Motor neuron (in vitro differentiated cells): Measurements from ENCODE around the gene DNAI7. TPM values are rescaled to one million over a fixed set of nuclear protein-coding genes. Genes with fewer than 3 reads are reported as not detected.

Source experiments
- ATAC-seq, 8 experiments: fragments of 200-7000 bp; cut with Tn5 transposase; replicated peaks in 6 of 8; 2 replicates each; pipeline ENCODE4 v1.8.0; 2021; ENCODE audit warnings: mild to moderate bottlenecking in 8 of 8, moderate library complexity in 8 of 8
- H3K27ac ChIP-seq, 2 donors: fragments of 250-450 bp; sonication (Bioruptor Pico); 2 replicates each; pipeline ENCODE4 v1.9.0; 2021; ENCODE audit warnings: antibody characterized with exemption in 2 of 2, mild to moderate bottlenecking in 2 of 2, moderate library complexity in 1 of 2
- H3K4me1 ChIP-seq, 2 donors: fragments of 250-450 bp; sonication (Bioruptor Pico); replicated peaks in 1 of 2; 2 replicates each; pipeline ENCODE4 v1.6.1; 2021; ENCODE audit warnings: antibody characterized with exemption in 2 of 2, mild to moderate bottlenecking in 2 of 2, moderate library complexity in 1 of 2
- H3K4me3 ChIP-seq, 5 donors: fragments of 250-450 bp; sonication (Bioruptor Pico); 2 replicates each; pipeline ENCODE4 v1.9.0; 2021; ENCODE audit warnings: antibody characterized with exemption in 5 of 5, mild to moderate bottlenecking in 5 of 5, moderate library complexity in 4 of 5
- WGBS, 10 experiments: fragments of 450-650 bp; shearing (Covaris generic); methylation state at CpG; one replicate each; pipeline ENCODE4 v1.0.0; 2022; 5-methylcytosine and 5-hydroxymethylcytosine counted together
- in situ Hi-C, 9 experiments: fragments of 400-800 bp; cut with MboI; loops; one replicate each; pipeline ENCODE4 v1.15.0; 2021; ENCODE audit warnings: low sequenced_read_pairs in 9 of 9, low pct_unique_long_range_greater_than_20kb in 2 of 9; ENCODE audit not compliant: unreplicated experiment in 9 of 9
- total RNA-seq, 8 experiments: library from RNA; unstranded; fragments of 300-600 nt; gene quantifications; 2 replicates each; pipeline versions ENCODE4 v1.2.3 to v1.2.4, GENCODE V29; 2022

DNAI7 gene
- total RNA-seq, 8 experiments from 2014 or later, result 0.58 to 13.3 (median 1.5) TPM; not detected in 1

DNA sequence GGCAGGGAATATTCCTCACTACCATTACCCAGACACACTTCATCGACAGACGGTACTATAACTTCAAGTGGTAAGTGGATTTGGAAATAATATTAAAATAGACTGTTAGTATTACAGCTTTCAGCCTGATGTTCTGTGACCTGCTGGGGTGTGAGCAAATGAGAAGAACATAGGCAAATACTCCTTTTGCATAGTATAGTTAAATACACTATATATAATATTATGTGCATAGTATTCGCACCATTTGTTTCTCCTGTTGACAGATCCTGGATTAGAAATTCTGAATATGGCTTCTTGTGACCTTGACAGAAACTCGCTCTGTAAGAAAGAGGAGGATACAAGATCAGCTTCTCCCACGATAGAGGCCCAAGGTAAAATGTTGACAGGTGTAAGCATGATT, 115.6 kb downstream of the DNAI7 start:
- H3K4me3 ChIP-seq, result no peak overlapping the region

DNA sequence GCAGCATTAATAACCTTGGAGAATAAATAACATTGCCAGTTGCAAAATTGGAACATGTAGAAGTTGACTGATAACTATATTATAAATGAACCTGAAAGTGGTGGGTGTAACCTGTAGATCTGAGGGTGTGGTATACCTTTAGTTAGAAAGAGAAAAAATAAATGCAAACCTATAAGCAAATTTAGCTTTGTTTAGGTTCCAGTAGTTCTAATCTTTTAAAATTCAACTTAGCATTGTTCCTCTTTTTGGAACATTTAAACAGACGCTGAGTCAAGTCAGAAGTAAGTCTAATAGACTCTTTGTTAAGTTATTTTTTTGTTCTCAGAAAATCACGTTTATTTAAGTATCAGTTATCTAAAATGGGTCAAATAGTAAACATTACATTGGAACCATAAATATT, 120.0 kb downstream of the DNAI7 start:
- ATAC-seq, result no peak
- Histone ChIP-seq H3K4me1 (no peaks in the 10 kb centered on the region), H3K4me3 (no peak overlapping the region), H3K27ac (no peak overlapping the region)
- in situ Hi-C loops, result no loop called here
- WGBS, 10 experiments, result 0 to 80% (median 26%) methylated on average over 1 to 2 of the region's 2 CpGs

More for the DNA sequence above, 115.6 kb downstream of the DNAI7 start:
- ATAC-seq, result peak in 4 of 8 experiments; percentile 54 to 93 (median 74)
- in situ Hi-C loops, result no loop called here
- no peaks in the 10 kb centered on the region for H3K4me1 ChIP-seq
- H3K27ac ChIP-seq, result no peak overlapping the region
- WGBS, 10 experiments, result 0 to 100% (median 83%) methylated on average over 1 to 5 of the region's 5 CpGs; no CpG with 5 or more reads in 1 of the 10 experiments

DNA sequence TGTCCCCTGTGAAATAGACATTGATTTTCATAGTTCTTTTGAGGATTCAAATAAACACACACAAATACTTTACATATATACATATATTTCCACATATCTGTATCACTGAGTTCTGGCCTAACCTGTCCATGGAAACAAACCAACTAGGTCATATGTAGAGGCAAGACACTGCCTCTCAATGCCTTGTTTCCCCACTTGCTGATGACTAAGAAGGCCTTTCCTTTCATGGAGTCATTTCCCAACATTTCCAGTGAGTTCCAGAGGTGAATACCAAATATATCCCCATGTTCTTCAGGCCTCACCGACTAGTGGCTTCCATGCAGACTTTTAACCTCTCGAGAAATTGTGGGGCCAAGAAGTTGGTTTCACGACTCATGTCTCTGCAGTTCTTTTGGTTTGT, 120.8 kb downstream of the DNAI7 start:
- Histone ChIP-seq H3K27ac (no peak overlapping the region), H3K4me1 (no peaks in the 10 kb centered on the region), H3K4me3 (no peak overlapping the region)
- in situ Hi-C loops, result no loop called here
- WGBS, 10 experiments, result 0 to 83% (median 70%) methylated on average over 1 to 3 of the region's 3 CpGs; no CpG with 5 or more reads in 2 of the 10 experiments
- ATAC-seq, result no peak

DNA sequence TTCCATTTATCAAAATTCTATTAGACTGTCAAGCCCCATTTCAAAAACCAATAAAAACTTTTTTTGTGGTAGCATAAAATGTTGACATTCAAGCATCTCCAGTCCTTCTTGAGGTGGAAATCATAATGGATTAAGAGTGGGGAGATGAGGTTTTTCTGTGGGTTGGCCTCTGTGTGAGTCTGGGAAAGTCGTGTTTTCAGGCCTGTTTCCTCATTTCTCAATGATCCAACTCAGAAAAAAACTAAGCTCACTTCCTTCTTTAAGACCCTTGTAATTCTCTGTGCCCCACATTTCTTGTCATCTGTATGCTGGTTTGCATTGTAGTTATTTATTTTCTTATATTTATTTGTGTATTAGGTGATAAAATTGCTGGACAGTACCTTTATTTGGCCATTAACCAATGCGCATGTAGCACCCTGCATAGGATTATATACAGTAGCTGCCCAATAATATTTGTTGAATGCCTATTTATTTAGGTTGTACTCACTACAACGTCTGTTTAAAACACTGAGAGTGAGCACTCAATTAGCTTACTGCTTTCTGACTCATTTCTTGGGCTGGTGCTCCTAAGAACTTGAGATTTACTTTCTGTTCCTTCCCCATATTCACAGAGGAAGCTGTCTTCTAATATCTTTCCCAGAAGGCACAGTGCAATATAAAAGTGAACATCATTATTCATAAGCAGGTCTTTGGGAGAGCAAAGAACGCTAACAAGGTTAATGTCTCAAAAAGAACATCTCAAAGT, 121.9 kb downstream of the DNAI7 start:
- in situ Hi-C loops, result no loop called here
- Histone ChIP-seq H3K4me3 (no peak overlapping the region), H3K27ac (no peak overlapping the region), H3K4me1 (no peaks in the 10 kb centered on the region)
- WGBS, 10 experiments, result 33 to 93% (median 62%) methylated on average over 2 to 4 of the region's 4 CpGs; no CpG with 5 or more reads in 2 of the 10 experiments
- peak in 2 of 8 experiments; percentile 29 to 47 for ATAC-seq

DNA sequence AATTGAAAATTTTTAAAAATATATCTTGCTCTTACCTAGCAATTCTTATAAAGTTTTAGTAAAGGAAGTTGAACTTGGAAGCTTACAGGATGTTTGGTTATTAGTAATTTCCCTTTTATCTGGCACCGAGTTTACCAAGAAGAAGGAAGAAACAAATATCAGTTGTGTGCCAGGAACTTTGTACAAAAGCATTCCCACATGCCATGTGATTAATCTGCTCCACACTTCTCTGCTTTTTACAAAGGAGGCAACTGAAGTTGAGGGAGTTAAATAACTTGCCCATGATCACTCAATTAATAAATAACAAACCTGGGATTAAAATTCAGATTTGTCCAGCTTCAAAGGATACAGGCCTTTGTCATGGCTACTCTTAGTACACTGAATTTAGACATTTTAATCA, 123.6 kb downstream of the DNAI7 start:
- no peak overlapping the region for H3K4me3 ChIP-seq
- H3K27ac ChIP-seq, result no peak overlapping the region
- ATAC-seq, result no peak
- H3K4me1 ChIP-seq, result no peaks in the 10 kb centered on the region
- in situ Hi-C loops, result no loop called here
- 22 to 85% (median 80%) methylated on average over 1 of the region's 1 CpG; no CpG with 5 or more reads in 5 of the 10 experiments for WGBS, 10 experiments

DNA sequence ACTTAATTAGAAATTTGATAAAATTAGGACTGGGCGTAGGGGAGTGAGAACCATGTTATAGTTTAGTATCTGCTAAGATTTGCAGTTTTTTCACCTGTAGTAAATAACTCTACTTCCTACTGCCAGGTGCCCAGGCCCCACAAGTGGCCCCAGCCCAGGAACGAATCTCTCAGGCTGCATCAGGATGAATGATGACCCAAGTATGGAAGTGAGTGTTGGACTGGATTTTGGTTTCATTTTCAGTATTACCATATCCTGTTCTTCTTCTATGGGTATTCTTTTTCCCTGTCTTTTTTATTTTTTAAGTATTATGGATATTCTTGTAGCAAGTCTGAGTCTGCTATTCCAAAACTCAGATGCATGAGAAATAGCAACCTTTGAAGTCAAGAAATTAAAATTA, 125.7 kb downstream of the DNAI7 start:
- H3K4me1 ChIP-seq, result no peaks in the 10 kb centered on the region
- in situ Hi-C loops, result no loop called here
- 0 to 100% (median 80%) methylated on average over 1 to 2 of the region's 2 CpGs; no CpG with 5 or more reads in 3 of the 10 experiments for WGBS, 10 experiments
- no peak overlapping the region for H3K4me3 ChIP-seq
- ATAC-seq, result peak in 2 of 8 experiments; percentile 62 to 64
- H3K27ac ChIP-seq, result no peak overlapping the region

DNA sequence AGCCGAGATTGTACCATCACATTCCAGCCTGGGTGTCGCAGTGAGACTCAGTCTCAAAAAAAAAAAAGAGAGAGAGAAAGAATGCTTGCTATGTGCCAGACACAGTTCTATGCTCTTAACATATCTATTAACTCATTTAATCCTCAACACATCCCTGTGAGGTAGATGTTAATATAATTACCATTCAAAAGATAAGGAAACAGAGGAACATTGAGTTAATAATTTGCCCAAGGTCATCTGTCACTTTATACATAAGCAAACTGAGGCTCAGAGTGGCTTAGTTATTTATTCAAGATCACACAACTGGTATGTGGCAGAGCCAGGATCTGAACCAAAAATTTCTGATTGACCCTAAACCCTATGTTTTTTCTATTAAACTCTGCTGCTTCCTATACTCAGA, 129.9 kb downstream of the DNAI7 start:
- H3K4me3 ChIP-seq, result no peak overlapping the region
- in situ Hi-C loops, result no loop called here
- 50 to 100% (median 83%) methylated on average over 1 to 2 of the region's 2 CpGs; no CpG with 5 or more reads in 5 of the 10 experiments for WGBS, 10 experiments
- ATAC-seq, result no peak
- no peaks in the 10 kb centered on the region for H3K4me1 ChIP-seq
- no peak overlapping the region for H3K27ac ChIP-seq

DNA sequence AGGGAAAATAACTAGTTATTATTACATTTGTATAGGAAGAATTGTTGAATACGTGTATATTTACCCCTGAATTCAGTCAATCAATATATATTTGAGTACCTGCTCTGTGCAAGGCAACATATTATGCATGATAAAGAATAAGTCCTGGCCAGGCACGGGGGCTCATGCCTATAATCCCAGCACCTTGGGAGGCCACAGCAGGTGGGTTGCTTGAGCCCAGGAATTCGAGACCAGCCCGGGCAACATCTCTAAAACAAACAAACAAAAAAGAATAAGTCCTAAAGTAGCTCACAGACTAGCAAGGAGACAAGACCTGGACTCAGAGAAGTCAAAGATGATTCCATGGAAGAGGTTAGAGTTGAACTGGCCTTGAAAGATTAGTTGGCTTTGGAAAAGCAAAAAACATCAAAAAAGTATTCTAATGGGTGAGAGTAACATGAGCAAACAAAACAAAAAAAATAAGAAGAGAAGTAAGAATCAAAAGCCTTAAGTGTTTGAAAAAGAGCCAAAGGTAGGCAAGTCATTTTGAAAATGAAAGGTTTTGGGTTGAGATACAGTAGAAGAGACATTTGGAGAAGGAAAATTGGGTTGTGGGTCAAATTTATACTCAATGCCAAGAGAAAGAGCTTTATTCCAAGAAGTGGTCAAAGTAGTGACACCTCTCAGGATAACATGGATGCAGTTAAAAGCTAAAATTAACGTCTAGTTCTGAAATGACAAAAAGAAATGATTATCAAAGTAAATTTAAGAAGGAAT, 130.9 kb downstream of the DNAI7 start:
- no peak for ATAC-seq
- in situ Hi-C loops, result no loop called here
- Histone ChIP-seq H3K27ac (no peak overlapping the region), H3K4me3 (no peak overlapping the region), H3K4me1 (no peaks in the 10 kb centered on the region)
- 23 to 100% (median 62%) methylated on average over 1 to 5 of the region's 5 CpGs for WGBS, 10 experiments

DNA sequence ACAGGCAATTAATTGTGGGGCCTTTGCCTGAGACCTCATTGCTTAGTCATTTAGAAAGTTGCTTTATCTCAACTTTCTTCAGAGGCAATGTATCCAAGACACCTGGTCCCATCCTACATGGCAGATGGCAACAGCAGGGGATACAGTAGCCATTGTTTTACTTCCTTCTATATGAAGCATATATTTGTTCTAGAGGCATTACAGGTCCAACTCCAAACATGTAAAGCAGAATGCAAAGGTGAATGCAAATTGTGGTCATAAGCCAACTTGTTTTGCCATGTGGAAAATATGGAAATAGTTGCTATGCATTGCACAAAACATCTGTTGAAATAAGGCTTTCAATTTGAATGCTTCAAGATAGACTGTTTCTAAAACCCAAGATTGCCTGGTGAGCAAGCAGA, 136.3 kb downstream of the DNAI7 start:
- ATAC-seq, result peak in 2 of 8 experiments; percentile 43 to 81
- in situ Hi-C loops, result no loop called here
- no peaks in the 10 kb centered on the region for H3K4me1 ChIP-seq

More for the DNA sequence above, 136.3 kb downstream of the DNAI7 start:
- Histone ChIP-seq H3K27ac (no peak overlapping the region), H3K4me3 (no peak overlapping the region)

Other genes with a start within 250 kb of the DNAI7 start
- gene BCAT1, start 246.1 kb downstream of the DNAI7 start, total RNA-seq, result 100 to 1,000 TPM in 4 of 8 experiments, 10 to 100 TPM in 3, 1 to 10 TPM in 1; 3.1 to 181 (median 97.1) TPM
- gene ETFRF1, start 77 bp upstream of the DNAI7 start, total RNA-seq, result 10 to 100 TPM; 21.9 to 51.2 (median 26.3) TPM
- 10 to 100 TPM; 13.9 to 68.3 (median 22.1) TPM for gene KRAS, start 55.8 kb upstream of the DNAI7 start, total RNA-seq